HepG2 (cell line): Measurements from ENCODE around the gene RPL36.

Experiments
- AGO2 ChIP-seq: fragments of 200-400 bp; formaldehyde crosslinking; optimal IDR thresholded peaks from 2 replicates; pipeline ENCODE3; 2017; ENCODE audit warnings: mild to moderate bottlenecking, low read depth, low read length, moderate library complexity
- CTCF ChIP-seq: sonication (generic); formaldehyde crosslinking; IDR thresholded peaks from 2 replicates; pipeline ENCODE4 v1.5.0; 2020; ENCODE audit warnings: mild to moderate bottlenecking, missing genetic modification reagents, moderate library complexity
- ISL2 ChIP-seq: sonication (generic); formaldehyde crosslinking; IDR thresholded peaks from 2 replicates; pipeline ENCODE4 v1.5.0; 2020; ENCODE audit warnings: missing genetic modification reagents
- LRRFIP1 ChIP-seq: sonication (generic); formaldehyde crosslinking; conservative IDR thresholded peaks from 2 replicates; pipeline ENCODE4 v1.4.0; 2020; ENCODE audit warnings: missing genetic modification reagents
- REST ChIP-seq, 2 experiments: IDR thresholded peaks; 2 replicates each; pipeline ENCODE4 v1.6.1; 2011 to 2012; ENCODE audit warnings: low read length in 2 of 2, borderline replicate concordance in 1 of 2, low read depth in 1 of 2, mild to moderate bottlenecking in 1 of 2, moderate library complexity in 1 of 2
- ZBTB21 ChIP-seq: sonication (generic); formaldehyde crosslinking; IDR thresholded peaks from 2 replicates; pipeline ENCODE4 v1.4.0; 2020; ENCODE audit warnings: missing genetic modification reagents
- ZC3H13 ChIP-seq: sonication (generic); formaldehyde crosslinking; IDR thresholded peaks from 2 replicates; pipeline ENCODE4 v1.8.1; 2023; ENCODE audit warnings: mild to moderate bottlenecking, missing genetic modification reagents, moderate library complexity
- ZKSCAN8 ChIP-seq: IDR thresholded peaks from 2 replicates; pipeline ENCODE4 v1.6.1; 2016; ENCODE audit warnings: borderline replicate concordance, missing genetic modification reagents, missing compliant biosample characterization
- ZNF552 ChIP-seq: sonication (generic); formaldehyde crosslinking; IDR thresholded peaks from 2 replicates; pipeline ENCODE4 v1.9.0; 2022; ENCODE audit warnings: missing genetic modification reagents, mild to moderate bottlenecking, borderline replicate concordance

- TF ChIP-seq ZC3H13 (CRISPR knock-in tag) (no peak), ZBTB21 (CRISPR knock-in tag) (no peak), ISL2 (CRISPR knock-in tag) (no peak), ZKSCAN8 (CRISPR knock-in tag) (no peak), LRRFIP1 (CRISPR knock-in tag) (no peak), REST (IDR thresholded peaks at IDR 0.05; ENCODE audit: borderline replicate concordance in 1 of 2, low read depth in 1 of 2, low read length in 2 of 2) (no peak), AGO2 (no peak), ZNF552 (CRISPR knock-in tag) (no peak), CTCF (CRISPR knock-in tag) (no peak)
These were observed 47.0 kb upstream of the RPL36 start for GRCh38 chr19:5643060-5643459.
